NT2/D1 (cell line): ENCODE results near the gene TENM3.

Experiments
- SUZ12 ChIP-seq: IDR thresholded peaks from 2 replicates; pipeline ENCODE4 v1.6.1; 2011; ENCODE audit not compliant: insufficient read length, insufficient read depth; ENCODE audit errors: extremely low read depth
- ZNF274 ChIP-seq: IDR thresholded peaks from 2 replicates; pipeline ENCODE4 v1.6.1; 2011; ENCODE audit warnings: mild to moderate bottlenecking, low read depth, low read length

DNA sequence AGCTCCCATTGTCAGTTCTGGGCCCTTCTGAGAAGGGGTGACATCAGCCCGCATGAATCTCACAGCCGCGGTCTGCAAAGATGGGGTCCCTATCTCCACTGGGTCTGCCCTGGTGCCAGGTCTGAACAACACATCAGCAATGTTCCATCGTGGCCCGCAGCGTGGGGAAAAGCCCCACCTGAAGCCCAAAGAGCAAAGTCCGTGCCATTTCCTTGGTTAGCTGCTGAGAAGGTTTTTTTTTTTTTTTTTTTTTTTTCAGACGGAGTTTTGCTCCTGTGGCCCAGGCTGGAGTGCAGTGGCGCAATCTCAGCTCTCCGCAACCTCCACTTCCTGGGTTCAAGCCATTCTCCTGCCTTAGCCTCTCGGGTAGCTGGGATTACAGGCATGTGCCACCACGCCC is 594.6 kb downstream of the TENM3 start:
- TF ChIP-seq SUZ12 = no peak
- TF ChIP-seq ZNF274 = no peak
